GM21526 (cell line): ENCODE measurements around the gene NCOA4.
"Not testable (repeated sequence)": the region's sequence is repeated elsewhere in the genome, so short reads cannot be mapped to it uniquely, and the experiment has no call there.

Experiments used
- ATAC-seq: cut with Tn5 transposase; IDR thresholded peaks from one replicate; pipeline ENCODE4 v1.9.1; 2021; ENCODE audit warnings: moderate library complexity; ENCODE audit not compliant: unreplicated experiment, low FRiP score

The NCOA4 gene

GRCh38 chr10:45997994-45998763 lies 32.2 kb downstream of the NCOA4 start:
- no peak for ATAC-seq

- ATAC-seq = no peak
These were observed 32.9 kb downstream of the NCOA4 start for GRCh38 chr10:45997557-45997956.

DNA sequence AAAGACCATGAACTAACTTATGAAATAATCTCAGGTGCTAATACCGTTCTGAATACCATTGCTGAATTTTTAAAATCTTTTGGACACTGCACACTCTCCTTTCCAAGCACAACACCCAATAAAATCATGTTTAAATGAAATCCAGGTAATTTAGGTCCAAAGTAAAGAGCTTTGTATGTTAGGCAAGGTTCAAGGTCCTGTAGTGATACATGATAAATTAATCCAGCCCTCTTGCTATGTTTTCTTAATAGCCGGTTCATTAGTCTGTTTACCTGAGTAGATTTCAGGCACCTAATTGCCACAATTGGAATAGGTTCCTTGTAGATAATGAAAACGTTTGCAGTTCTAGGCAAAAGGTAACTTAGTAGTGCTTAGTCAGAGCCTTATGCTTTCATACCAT lies 44.8 kb downstream of the NCOA4 start:
- not testable (repeated sequence) for ATAC-seq

- ATAC-seq = not testable (repeated sequence)
These were observed 46.0 kb downstream of the NCOA4 start for GRCh38 chr10:45984473-45984872.

- ATAC-seq = not testable (repeated sequence)
These were observed 46.8 kb downstream of the NCOA4 start for GRCh38 chr10:45983538-45984186.

DNA sequence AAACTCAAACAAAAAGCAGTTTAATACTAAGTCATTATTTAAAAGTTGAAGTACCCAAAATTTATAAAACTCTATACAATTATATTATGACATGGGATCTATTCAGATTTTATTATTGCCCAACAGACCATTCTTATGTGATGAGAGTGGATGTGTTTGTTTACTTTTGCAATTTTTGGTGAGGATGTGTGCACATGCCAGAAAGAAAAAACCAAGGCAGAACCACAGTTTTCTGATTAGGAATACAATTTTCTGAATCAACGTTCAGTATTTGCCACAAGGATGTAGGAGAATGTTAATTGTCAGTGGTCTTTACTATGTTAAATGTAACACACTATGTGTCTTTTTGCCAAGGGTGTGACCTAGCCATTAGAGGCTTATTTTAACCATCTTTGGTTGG lies 49.1 kb downstream of the NCOA4 start:
- not testable (repeated sequence) for ATAC-seq

DNA sequence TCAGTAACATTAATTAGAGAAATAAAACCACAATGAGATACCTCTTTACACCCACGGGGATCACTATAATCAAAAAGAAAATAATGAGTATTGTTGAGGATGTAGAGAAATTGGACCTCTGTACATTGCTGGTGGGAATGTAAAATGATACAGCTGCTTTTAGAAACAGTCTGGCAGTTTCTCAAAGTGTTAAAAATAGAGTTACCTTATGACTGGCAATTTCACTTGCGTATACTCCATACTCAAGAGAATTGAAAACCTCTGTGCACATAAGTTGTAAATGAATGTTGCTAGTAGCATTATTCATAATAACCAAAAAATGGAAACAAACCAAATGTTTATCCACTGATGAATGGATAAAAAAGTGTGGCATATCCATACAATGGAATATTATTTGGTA lies 51.9 kb downstream of the NCOA4 start:
- ATAC-seq = peak; percentile 73

DNA sequence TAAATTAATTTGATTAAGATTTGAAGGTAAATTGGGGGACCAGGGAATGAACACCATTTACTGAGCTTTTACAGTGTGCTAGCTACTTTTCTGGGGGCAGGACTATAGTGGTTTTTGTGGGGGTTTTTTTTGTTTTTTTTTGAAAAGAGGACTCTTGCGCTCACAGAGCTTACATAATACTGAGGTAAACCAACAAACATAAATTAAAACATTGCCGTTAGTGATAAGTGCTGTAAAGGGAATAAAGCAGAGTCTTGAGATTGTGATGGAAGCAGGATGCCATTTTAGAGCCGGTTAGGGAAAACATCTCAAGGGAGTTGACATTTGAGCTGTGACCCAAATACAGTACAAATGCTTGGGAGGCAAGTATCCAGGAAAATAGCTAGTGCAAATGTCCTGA lies 56.4 kb downstream of the NCOA4 start:
- ATAC-seq = not testable (repeated sequence)

GRCh38 chr10:45972813-45973169 lies 57.6 kb downstream of the NCOA4 start:
- not testable (repeated sequence) for ATAC-seq

GRCh38 chr10:45972106-45972812 lies 58.2 kb downstream of the NCOA4 start, which contains the start of gene TIMM23:
TIMM23 (plus strand) TSS chr10:45972489; CDS start chr10:45972625, 136 bp downstream.
- ATAC-seq = peak; percentile 62

DNA sequence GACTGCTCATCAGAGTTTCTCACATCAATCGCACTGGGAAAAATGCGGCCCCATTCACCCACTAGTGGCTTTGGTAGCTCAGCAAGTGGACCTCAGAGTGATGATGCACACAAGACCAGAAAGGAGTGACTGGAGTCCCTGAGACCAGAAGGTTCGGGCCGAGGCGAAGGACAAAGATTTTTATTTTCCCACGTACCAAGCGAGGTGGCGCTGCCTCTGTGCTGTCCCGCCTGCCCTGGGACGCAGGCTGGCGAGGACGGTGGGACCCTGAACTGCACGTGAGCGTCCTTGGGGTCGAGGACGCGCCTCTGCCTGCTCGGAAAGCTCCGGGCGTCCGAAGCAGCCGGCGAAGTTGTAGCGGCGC lies 58.7 kb downstream of the NCOA4 start:
- peak; percentile 36 for ATAC-seq

DNA sequence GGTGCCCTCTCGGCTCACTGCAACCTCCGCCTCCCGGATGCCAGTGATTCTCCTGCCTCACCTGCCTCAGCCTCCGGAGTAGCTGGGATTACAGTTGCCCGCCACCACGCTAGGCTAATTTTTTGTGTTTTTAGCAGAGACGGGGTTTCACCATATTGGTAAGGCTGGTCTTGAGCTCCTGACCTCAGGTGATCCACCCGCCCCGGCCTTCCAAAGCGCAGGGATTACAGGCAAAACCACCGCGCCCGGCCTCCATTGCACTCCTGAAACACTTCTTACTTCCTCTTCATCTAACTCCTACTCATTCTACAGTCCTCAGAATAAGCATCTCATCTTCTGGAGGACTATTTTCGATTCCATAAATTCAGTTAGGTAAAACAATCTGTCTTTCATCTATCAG lies 59.4 kb downstream of the NCOA4 start:
- ATAC-seq = peak; percentile 15

DNA sequence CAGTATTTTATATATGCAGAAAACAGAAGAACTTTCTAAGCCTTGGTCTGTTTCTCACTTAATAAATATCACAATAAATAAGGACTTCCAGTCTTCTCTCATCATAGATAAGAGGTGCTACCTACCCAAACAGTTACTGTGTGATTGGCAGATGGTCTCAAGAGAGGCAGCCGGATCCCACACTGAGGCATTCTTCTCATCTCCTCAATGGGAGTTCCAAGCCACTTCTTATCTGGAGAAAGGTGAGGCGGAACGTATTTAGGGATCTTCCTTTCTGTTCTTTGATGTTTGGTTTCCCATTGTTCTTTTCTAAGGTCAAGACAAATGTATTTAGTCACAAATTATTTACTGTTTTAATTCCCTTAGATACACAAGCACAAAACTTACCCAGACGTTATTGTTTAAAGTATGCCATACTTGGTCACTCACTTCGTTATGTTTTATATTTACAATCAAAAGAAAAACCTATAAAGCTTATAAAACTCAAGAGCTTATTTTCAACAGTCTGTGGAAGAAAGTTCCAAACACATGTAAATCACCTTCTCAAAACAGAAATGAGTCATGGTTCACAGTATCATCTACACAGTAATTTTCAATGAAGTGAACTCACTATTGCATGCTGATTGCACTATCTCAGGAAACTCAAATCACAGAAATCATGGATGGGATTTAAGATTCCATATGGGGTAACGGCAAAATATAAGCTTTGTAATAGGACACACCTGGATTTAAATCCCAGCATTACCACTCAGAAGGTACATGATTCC lies 67.6 kb downstream of the NCOA4 start:
- ATAC-seq = not testable (repeated sequence)

DNA sequence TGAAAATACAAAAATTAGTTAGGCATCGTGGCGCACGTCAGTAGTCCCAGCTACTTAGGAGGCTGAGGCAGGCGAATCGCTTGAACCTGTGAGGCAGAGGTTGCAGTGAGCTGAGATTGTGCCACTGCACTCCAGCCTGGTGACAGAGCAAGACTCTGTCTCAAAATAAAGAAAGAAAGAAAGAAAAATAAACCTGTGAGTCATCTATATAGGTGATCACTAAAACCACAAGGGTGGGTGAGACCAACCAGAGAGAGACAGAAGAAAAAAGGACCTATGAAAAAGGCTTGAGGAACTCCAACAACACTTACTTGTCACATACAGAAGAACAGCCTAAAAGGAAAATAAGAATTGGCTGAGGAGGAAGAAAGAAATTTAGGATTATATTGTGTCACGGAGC lies 72.5 kb downstream of the NCOA4 start:
- not testable (repeated sequence) for ATAC-seq

GRCh38 chr10:45956634-45957033 lies 73.8 kb downstream of the NCOA4 start:
- ATAC-seq = not testable (repeated sequence)
